ENCODE results near the gene TRIM34. TPM values are rescaled to one million over a fixed set of nuclear protein-coding genes. Genes with fewer than 3 reads are reported as not detected.

Gene TRIM34
- total and polyA plus RNA-seq, 2 experiments from 2014 or later = 2.4 TPM

DNA sequence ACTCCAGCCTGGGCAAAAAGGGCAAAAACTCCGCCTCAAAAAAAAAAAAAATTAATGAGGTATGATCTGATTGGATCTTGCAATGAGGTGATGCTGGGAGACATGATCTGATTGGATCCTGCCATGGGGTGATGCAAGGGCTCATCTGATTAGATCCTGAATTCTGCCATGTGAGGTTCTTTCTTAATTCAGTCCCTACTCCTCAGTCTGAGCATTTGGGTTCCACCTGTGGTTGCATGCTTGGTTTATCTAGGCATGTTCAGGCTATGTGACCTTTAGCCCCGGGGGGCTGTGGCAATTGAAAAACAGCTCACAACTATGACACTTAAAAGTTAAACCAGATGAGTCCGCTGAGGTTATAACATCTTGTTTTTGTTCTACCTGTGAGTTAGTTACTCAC lies 33.2 kb upstream of the TRIM34 start:
- Histone ChIP-seq H3K36me3 (no peaks in the 10 kb centered on the region), H3K4me1 (ENCODE audit: low read depth) (no peaks in the 10 kb centered on the region), H3K9me3 (ENCODE audit: low read depth) (no peaks in the 10 kb centered on the region), H3K27me3 (no peaks in the 10 kb centered on the region), H3K4me3 (no peak overlapping the region), H3K27ac (no peak overlapping the region)
- TF ChIP-seq, protein P1, sequence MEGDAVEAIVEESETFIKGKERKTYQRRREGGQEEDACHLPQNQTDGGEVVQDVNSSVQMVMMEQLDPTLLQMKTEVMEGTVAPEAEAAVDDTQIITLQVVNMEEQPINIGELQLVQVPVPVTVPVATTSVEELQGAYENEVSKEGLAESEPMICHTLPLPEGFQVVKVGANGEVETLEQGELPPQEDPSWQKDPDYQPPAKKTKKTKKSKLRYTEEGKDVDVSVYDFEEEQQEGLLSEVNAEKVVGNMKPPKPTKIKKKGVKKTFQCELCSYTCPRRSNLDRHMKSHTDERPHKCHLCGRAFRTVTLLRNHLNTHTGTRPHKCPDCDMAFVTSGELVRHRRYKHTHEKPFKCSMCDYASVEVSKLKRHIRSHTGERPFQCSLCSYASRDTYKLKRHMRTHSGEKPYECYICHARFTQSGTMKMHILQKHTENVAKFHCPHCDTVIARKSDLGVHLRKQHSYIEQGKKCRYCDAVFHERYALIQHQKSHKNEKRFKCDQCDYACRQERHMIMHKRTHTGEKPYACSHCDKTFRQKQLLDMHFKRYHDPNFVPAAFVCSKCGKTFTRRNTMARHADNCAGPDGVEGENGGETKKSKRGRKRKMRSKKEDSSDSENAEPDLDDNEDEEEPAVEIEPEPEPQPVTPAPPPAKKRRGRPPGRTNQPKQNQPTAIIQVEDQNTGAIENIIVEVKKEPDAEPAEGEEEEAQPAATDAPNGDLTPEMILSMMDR (IDR thresholded peaks at IDR 0.05; ENCODE audit: low read depth, low read length) = no peak
- no peak for DNase-seq (ENCODE audit: low read depth in 1 of 2, low spot score in 1 of 2)

DNA sequence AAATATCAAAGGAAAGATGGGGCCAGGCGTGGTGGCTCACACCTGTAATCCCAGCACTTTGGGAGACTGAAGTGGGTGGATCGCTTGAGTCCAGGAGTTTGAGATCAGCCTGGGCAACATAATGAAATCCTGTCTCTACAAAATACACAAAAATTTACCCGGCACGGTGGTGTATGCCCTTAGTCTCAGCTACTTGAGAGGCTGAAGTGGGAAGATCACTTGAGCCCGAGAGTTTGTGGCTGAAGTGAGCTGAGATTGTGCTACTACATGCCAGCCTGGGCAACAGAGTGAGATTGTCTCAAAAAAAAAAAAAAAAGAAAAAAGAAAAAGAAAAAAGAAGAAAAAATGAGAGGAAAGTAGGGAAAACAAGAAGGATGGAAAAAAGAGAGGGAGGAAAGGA lies 32.2 kb upstream of the TRIM34 start:
- no peak overlapping the region for H3K27ac ChIP-seq
- TF ChIP-seq, protein P1 (IDR thresholded peaks at IDR 0.05; ENCODE audit: low read depth, low read length) = no peak

DNA sequence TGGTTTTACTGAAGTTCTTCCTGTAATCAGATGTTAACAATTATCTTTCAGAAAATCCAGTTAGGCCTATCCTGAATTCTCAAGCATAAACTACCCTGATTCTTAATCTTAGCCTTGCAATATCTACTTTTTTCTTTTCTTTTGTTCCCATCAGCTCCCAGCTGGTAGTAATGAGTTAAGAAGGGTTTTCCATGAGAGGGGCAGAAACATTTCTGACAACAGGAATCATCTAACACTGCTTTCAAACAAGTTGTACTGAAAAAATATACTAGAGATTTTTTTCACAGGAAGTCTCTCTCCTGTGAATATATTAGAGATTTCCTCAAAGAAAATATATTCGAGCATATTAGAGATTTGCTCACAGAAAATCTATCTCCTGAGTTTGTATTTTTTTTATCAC lies 31.7 kb upstream of the TRIM34 start:
- TF ChIP-seq, protein P1 (IDR thresholded peaks at IDR 0.05; ENCODE audit: low read depth, low read length) = no peak
- Histone ChIP-seq H3K27ac (no peak overlapping the region), H3K36me3 (no peaks in the 10 kb centered on the region), H3K4me3 (no peak overlapping the region), H3K27me3 (no peaks in the 10 kb centered on the region), H3K9me3 (ENCODE audit: low read depth) (no peaks in the 10 kb centered on the region), H3K4me1 (ENCODE audit: low read depth) (peaks cover 8% of the 10 kb centered on the region)
- DNase-seq (ENCODE audit: low read depth in 1 of 2, low spot score in 1 of 2) = no peak

More for the DNA sequence above, 32.2 kb upstream of the TRIM34 start:
- Histone ChIP-seq H3K4me3 (no peak overlapping the region), H3K36me3 (no peaks in the 10 kb centered on the region), H3K4me1 (ENCODE audit: low read depth) (peaks cover 8% of the 10 kb centered on the region), H3K27me3 (no peaks in the 10 kb centered on the region), H3K9me3 (ENCODE audit: low read depth) (no peaks in the 10 kb centered on the region)
- no peak for DNase-seq (ENCODE audit: low read depth in 1 of 2, low spot score in 1 of 2)

DNA sequence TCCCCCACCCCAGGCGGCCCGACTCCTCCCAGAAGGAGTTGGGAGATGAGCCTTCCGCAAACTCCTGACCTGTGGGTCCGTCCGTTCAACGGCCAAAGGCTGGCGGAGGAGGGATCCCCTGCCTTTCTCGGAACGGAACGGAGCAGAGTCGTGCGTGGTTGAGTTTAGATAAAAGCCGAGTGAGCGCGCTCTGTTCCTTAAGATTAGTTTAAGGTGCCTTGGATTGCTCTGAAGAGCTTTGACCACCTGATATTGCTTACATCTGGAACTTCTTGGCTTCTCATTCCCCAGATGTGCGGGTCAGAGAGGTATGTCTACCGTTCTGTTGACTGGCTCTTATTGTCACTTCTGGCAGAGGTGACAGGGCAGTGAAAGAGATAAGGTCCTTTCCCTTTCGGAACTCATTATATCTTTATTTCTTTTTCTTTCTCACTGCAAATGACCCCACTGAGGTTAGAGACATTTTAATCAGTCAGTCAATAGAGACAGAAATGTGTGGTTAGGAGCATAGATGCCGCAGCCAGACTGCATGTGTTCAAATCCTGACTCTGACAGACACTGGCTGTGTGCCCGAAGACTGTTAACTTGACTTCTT lies 28.1 kb upstream of the TRIM34 start, which contains the start of gene TRIM6:
Gene TRIM6 (plus strand): TSS at position 31 of the 595 bp plus-strand sequence. CDS start 261 bp downstream, at position 292.
- Histone ChIP-seq H3K27ac (peak within 1 kb of the TSS; percentile 22), H3K27me3 (no peaks in the 10 kb centered on the region), H3K4me1 (ENCODE audit: low read depth) (peaks cover 8% of the 10 kb centered on the region), H3K4me3 (peak within 1 kb of the TSS; percentile 42), H3K36me3 (no peaks in the 10 kb centered on the region), H3K9me3 (ENCODE audit: low read depth) (no peaks in the 10 kb centered on the region)
- DNase-seq (ENCODE audit: low read depth in 1 of 2, low spot score in 1 of 2) = peak; percentile 60 to 70
- TF ChIP-seq, protein P1 (IDR thresholded peaks at IDR 0.05; ENCODE audit: low read depth, low read length) = no peak

DNA sequence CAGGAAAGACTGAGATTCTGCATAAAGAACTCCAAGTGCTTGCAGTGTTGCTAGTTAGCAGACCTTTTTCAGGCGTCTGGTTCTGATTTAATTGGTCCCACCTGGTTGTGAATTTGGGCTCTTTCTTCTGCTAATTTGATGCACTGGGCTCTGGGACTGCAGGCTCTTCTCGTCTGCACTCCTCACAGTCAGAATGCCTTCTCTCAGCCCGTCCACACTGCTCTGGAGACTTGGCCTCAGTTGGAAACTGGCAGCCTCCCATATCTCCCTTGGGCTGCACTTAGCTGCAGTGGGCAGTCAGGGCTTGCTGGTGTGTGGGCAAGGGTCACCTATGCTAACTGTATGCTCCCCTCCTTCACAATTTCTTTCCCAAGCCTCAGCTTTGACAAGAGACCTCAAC lies 26.8 kb upstream of the TRIM34 start:
- H3K9me3 ChIP-seq (ENCODE audit: low read depth) = no peaks in the 10 kb centered on the region
- no peaks in the 10 kb centered on the region for H3K27me3 ChIP-seq
- no peak for DNase-seq (ENCODE audit: low read depth in 1 of 2, low spot score in 1 of 2)
- no peak overlapping the region for H3K4me3 ChIP-seq
- H3K36me3 ChIP-seq = no peaks in the 10 kb centered on the region
- H3K4me1 ChIP-seq (ENCODE audit: low read depth) = peaks cover 8% of the 10 kb centered on the region
- no peak overlapping the region for H3K27ac ChIP-seq
- TF ChIP-seq, protein P1 (IDR thresholded peaks at IDR 0.05; ENCODE audit: low read depth, low read length) = no peak
